GM12864 (cell line): ENCODE data around the gene LDLRAD3.

ENCODE experiments used
- DNase-seq: peaks from one replicate; pipeline ENCODE4 v3.0.0-alpha.2; 2011; ENCODE audit warnings: low read depth
- H3K4me3 ChIP-seq: 2 replicates; pipeline ENCODE4 v1.5.1; 2011; ENCODE audit warnings: mild to moderate bottlenecking, low read depth, low read length, control low read depth
- CTCF ChIP-seq: IDR thresholded peaks from 2 replicates; pipeline ENCODE4 v1.5.1; 2011; ENCODE audit warnings: low read depth, mild to moderate bottlenecking, moderate library complexity, low read length, control low read depth, inconsistent platforms; ENCODE audit errors: missing control alignments

Gene LDLRAD3

GRCh38 chr11:36069576-36070212, 125.8 kb downstream of the LDLRAD3 start:
- H3K4me3 ChIP-seq, result no peak overlapping the region
- no peak for DNase-seq
- TF ChIP-seq CTCF, result no peak

GRCh38 chr11:36070213-36070953, 126.5 kb downstream of the LDLRAD3 start:
- TF ChIP-seq CTCF, result no peak
- DNase-seq, result no peak
- no peak overlapping the region for H3K4me3 ChIP-seq

GRCh38 chr11:36070954-36071330, 127.1 kb downstream of the LDLRAD3 start:
- TF ChIP-seq CTCF, result no peak
- no peak overlapping the region for H3K4me3 ChIP-seq
- no peak for DNase-seq

GRCh38 chr11:36071917-36072500, 128.1 kb downstream of the LDLRAD3 start:
- no peak overlapping the region for H3K4me3 ChIP-seq
- no peak for TF ChIP-seq CTCF
- DNase-seq, result no peak

- H3K4me3 ChIP-seq, result no peak overlapping the region
- no peak for DNase-seq
- no peak for TF ChIP-seq CTCF
Measured at GRCh38 chr11:36073411-36074203, 129.7 kb downstream of the LDLRAD3 start.

- no peak overlapping the region for H3K4me3 ChIP-seq
- DNase-seq, result no peak
- TF ChIP-seq CTCF, result no peak
Measured at GRCh38 chr11:36074941-36075431, 131.1 kb downstream of the LDLRAD3 start.
